Measurements from ENCODE around the gene INPP1. TPM values are rescaled to one million over a fixed set of nuclear protein-coding genes. Genes with fewer than 3 reads are reported as not detected.

The INPP1 gene
- total and polyA plus RNA-seq, 2 donors from 2014 or later, result 15.1 to 27.2 TPM

DNA sequence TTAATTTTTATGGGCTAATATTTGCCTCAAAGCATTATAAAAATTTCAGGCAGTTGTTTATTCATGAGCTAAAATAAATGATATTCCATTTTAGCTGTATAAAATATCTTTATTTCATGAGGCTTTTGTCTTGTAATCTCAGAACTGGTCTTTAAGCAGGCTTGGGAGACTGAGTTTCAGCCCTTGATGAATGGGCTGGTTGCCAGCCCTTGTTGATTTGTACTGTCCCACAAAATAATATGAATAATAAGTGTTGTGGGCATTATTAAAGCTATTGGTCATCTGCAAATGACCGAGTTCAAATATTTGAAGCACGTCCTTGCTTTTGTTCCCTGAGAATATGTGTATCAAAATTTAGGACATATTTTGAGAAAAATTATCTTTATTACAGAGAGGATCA is 18.2 kb downstream of the INPP1 start:
- FAIRE-seq (no peak), DNase-seq (no peak)
- Histone ChIP-seq H3K4me1 (ENCODE audit: control insufficient read depth in 2 of 3, insufficient read depth in 2 of 3, low read depth in 1 of 3, low read length in 3 of 3) (peaks cover 0 to 4% (median 4%) of the 10 kb centered on the region in 3 donors), H3K9me3 (ENCODE audit: control insufficient read depth in 2 of 3, insufficient read depth in 1 of 3, low read length in 3 of 3) (no peaks in the 10 kb centered on the region), H3K27ac (ENCODE audit: low read depth in 2 of 2, low read length in 2 of 2) (no peak overlapping the region), H3K27me3 (ENCODE audit: control insufficient read depth, insufficient read depth, low read length) (no peaks in the 10 kb centered on the region), H3K4me3 (ENCODE audit: low read length in 3 of 3) (no peak overlapping the region), H3K36me3 (ENCODE audit: control insufficient read depth in 2 of 3, insufficient read depth in 3 of 3, low read length in 3 of 3) (peaks cover 0 to 7% (median 0%) of the 10 kb centered on the region in 3 donors), H3K9ac (ENCODE audit: low read length in 3 of 3) (no peak overlapping the region)
- TF ChIP-seq, protein P1, sequence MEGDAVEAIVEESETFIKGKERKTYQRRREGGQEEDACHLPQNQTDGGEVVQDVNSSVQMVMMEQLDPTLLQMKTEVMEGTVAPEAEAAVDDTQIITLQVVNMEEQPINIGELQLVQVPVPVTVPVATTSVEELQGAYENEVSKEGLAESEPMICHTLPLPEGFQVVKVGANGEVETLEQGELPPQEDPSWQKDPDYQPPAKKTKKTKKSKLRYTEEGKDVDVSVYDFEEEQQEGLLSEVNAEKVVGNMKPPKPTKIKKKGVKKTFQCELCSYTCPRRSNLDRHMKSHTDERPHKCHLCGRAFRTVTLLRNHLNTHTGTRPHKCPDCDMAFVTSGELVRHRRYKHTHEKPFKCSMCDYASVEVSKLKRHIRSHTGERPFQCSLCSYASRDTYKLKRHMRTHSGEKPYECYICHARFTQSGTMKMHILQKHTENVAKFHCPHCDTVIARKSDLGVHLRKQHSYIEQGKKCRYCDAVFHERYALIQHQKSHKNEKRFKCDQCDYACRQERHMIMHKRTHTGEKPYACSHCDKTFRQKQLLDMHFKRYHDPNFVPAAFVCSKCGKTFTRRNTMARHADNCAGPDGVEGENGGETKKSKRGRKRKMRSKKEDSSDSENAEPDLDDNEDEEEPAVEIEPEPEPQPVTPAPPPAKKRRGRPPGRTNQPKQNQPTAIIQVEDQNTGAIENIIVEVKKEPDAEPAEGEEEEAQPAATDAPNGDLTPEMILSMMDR (IDR thresholded peaks at IDR 0.05; ENCODE audit: borderline replicate concordance, extremely low read depth, insufficient read depth), result no peak
- intact Hi-C loops (cut with DNase I), result no loop called here

DNA sequence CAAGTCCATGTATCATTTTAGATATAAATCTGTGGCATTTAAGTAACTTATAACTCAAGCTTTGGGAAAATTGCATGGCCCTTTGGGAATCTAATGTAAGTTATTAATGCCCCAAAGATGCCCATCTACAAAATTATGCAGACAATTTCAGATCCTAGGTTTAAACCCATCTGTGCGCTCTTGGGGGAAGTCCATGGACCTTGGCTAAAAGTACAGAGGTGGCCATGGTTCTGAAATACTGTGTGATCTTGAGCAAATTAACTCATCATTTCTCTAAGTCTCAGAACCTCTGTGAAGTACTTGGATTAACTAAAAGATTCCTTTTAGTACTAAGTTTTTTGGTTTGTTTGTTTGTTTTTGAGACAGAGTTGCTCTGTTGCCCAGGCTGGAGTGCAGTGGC is 19.5 kb downstream of the INPP1 start:
- intact Hi-C loops (cut with DNase I), result no loop called here
- DNase-seq (no peak), FAIRE-seq (no peak)
- TF ChIP-seq, protein P1 (IDR thresholded peaks at IDR 0.05; ENCODE audit: borderline replicate concordance, extremely low read depth, insufficient read depth), result no peak
- Histone ChIP-seq H3K27ac (ENCODE audit: low read depth in 2 of 2, low read length in 2 of 2) (no peak overlapping the region), H3K4me1 (ENCODE audit: control insufficient read depth in 2 of 3, insufficient read depth in 2 of 3, low read depth in 1 of 3, low read length in 3 of 3) (peaks cover 0 to 4% (median 4%) of the 10 kb centered on the region in 3 donors), H3K4me3 (ENCODE audit: low read length in 3 of 3) (no peak overlapping the region), H3K9ac (ENCODE audit: low read length in 3 of 3) (no peak overlapping the region), H3K36me3 (ENCODE audit: control insufficient read depth in 2 of 3, insufficient read depth in 3 of 3, low read length in 3 of 3) (peaks cover 0 to 7% (median 0%) of the 10 kb centered on the region in 3 donors), H3K9me3 (ENCODE audit: control insufficient read depth in 2 of 3, insufficient read depth in 1 of 3, low read length in 3 of 3) (no peaks in the 10 kb centered on the region), H3K27me3 (ENCODE audit: control insufficient read depth, insufficient read depth, low read length) (no peaks in the 10 kb centered on the region)

DNA sequence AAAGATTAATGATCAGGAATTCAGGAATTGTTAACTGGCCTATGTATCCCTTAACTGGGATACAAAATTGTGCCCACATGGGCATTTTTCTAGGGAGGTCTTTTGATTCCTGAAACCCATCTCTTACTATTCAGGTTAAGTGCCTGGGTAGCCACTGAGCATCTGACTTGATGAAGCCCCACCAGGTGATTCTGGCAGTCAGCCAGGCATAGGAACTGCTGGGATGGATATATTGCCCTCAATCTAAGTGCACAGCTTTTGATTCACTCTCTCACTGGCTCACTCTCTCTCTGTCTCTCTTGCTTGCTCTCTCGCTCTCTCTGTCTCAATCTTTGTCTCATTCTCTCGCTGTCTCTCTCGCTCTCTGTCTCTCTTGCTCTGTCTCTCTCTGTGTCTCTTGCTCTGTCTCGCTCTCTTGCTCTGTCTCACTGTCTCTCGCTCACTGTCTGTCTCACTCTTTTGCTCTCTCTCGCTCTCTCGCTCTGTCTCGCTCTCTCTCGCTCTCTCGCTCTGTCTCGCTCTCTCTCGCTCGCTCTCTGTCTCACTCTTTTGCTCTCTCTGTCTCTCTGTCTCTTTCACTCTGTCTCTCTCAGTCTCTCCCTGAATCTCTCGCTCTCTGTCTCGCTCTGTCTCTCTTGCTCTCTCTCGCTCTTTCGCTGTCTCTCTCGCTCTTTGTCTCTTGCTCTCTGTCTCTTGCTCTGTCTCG is 22.3 kb downstream of the INPP1 start:
- Histone ChIP-seq H3K4me1 (ENCODE audit: control insufficient read depth in 2 of 3, insufficient read depth in 2 of 3, low read depth in 1 of 3, low read length in 3 of 3) (no peaks in the 10 kb centered on the region), H3K27me3 (ENCODE audit: control insufficient read depth, insufficient read depth, low read length) (no peaks in the 10 kb centered on the region), H3K9ac (ENCODE audit: low read length in 3 of 3) (no peak overlapping the region), H3K27ac (ENCODE audit: low read depth in 2 of 2, low read length in 2 of 2) (no peak overlapping the region), H3K9me3 (ENCODE audit: control insufficient read depth in 2 of 3, insufficient read depth in 1 of 3, low read length in 3 of 3) (no peaks in the 10 kb centered on the region), H3K4me3 (ENCODE audit: low read length in 3 of 3) (no peak overlapping the region), H3K36me3 (ENCODE audit: control insufficient read depth in 2 of 3, insufficient read depth in 3 of 3, low read length in 3 of 3) (peaks cover 0 to 10% (median 3%) of the 10 kb centered on the region in 3 donors)
- no peak for FAIRE-seq
- TF ChIP-seq, protein P1 (IDR thresholded peaks at IDR 0.05; ENCODE audit: borderline replicate concordance, extremely low read depth, insufficient read depth), result no peak
- intact Hi-C loops (cut with DNase I), result no loop called here
- DNase-seq, result no peak
